GM12875 (cell line): ENCODE measurements around the gene CRACDL.
A peak's percentile ranks its signal among the peaks of the same experiment; 100 is the strongest.

Experiments
- H3K4me3 ChIP-seq: one replicate; pipeline ENCODE4 v1.5.1; 2011; ENCODE audit warnings: low read depth, low read length, control low read depth
- TF ChIP-seq, protein P1 (sequence below): IDR thresholded peaks from 2 replicates; pipeline ENCODE4 v1.5.1; 2011; ENCODE audit warnings: low read depth, mild to moderate bottlenecking, control low read depth, inconsistent platforms, low read length, moderate library complexity, borderline replicate concordance; ENCODE audit not compliant: insufficient read depth

CRACDL gene

DNA sequence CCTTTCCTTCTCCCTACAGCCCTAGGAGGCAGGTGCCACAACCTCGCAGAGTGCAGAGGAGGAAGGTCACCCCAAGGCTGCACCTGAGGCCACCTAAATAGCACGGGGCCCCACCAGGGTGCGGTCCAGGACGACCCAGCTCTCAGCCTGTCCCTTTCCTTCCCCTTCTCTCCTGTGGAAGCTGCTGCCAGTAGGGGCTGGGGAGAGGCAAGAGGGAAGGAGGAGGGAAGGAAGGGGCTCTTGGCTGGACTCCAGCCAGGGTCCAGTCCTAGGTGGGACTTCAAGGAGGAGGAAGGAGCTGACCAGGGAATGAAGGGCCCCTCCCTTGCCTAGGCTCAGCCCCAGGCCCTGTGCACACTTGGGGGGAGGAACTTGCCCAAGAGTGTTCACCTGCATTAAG is 11.1 kb downstream of the CRACDL start:
- H3K4me3 ChIP-seq = no peak overlapping the region
- TF ChIP-seq, protein P1, sequence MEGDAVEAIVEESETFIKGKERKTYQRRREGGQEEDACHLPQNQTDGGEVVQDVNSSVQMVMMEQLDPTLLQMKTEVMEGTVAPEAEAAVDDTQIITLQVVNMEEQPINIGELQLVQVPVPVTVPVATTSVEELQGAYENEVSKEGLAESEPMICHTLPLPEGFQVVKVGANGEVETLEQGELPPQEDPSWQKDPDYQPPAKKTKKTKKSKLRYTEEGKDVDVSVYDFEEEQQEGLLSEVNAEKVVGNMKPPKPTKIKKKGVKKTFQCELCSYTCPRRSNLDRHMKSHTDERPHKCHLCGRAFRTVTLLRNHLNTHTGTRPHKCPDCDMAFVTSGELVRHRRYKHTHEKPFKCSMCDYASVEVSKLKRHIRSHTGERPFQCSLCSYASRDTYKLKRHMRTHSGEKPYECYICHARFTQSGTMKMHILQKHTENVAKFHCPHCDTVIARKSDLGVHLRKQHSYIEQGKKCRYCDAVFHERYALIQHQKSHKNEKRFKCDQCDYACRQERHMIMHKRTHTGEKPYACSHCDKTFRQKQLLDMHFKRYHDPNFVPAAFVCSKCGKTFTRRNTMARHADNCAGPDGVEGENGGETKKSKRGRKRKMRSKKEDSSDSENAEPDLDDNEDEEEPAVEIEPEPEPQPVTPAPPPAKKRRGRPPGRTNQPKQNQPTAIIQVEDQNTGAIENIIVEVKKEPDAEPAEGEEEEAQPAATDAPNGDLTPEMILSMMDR = no peak

DNA sequence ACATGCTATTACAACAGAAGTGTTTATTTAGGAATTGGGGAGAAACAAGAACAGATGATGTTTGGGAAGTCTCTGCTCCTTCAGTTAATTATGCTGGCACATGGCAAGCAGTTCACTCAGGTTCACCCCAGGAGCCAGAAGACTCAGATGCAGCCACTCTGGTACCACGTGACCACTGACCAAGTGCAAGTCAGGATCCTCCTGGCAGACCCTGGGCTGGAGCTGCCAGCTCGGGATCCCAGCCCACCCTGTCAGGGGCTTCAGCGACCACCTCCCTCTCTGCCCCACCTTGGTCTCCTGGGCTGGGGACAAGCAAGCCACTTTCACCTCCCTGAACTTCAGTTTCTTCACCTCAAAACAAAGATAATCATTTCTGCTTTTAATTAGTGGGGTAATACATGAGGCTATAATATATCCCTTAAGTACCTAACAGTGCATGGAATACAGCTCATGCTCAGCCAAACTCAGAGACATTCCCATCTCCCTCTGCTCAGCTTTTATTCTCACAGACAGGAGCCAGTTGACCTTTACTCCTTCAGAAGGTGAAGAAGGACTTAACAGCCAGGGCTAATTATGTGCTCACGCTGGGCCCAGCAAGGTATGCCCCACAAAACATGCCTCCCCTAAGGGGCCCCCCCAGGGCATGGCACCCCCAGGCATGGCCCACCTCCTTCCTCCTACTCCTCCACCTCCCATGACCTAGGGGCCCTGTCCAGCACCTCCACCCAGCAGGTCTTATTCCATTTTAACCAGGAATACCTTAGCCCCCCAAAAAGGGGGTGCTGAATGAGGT is 11.8 kb downstream of the CRACDL start:
- TF ChIP-seq, protein P1 = no peak
- H3K4me3 ChIP-seq = no peak overlapping the region

GRCh38 chr2:98923244-98923940 is 12.6 kb downstream of the CRACDL start:
- H3K4me3 ChIP-seq = no peak overlapping the region
- TF ChIP-seq, protein P1 = peak; percentile 38; the same call in 1 of the 2 replicates

DNA sequence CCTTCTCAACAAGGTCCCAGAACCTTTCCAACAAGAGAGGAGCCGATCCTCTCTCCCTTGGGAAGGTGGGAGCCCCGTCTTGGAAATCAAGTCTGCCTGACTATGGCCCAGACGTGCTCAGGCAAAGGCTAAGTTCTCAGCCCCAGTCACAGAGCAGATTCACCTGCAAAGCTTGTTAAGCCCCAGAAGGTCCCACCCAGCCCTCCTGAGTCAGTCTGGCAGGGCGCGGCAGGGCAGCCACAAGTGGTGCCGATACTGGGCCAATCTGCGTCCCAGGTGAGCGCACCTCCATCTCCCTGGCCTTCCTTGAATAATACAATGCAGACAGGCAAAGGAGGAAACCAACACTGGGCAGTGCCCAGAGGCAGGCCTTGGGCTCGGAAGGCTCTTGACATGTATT is 15.0 kb downstream of the CRACDL start:
- TF ChIP-seq, protein P1 = no peak
- no peak overlapping the region for H3K4me3 ChIP-seq

- H3K4me3 ChIP-seq = no peak overlapping the region
- TF ChIP-seq, protein P1 = no peak
These were observed 19.0 kb downstream of the CRACDL start for GRCh38 chr2:98917031-98917471.

GRCh38 chr2:98915751-98916358 is 20.2 kb downstream of the CRACDL start:
- TF ChIP-seq, protein P1 = no peak
- H3K4me3 ChIP-seq = no peak overlapping the region
